ENCODE measurements around the gene C2orf15. TPM values are rescaled to one million over a fixed set of nuclear protein-coding genes. Genes with fewer than 3 reads are reported as not detected.
A peak's percentile ranks its signal among the peaks of the same experiment; 100 is the strongest.

The C2orf15 gene
- total RNA-seq, 4 donors from 2014 or later = 3.7 to 7.1 (median 5.4) TPM; not detected in 1

DNA sequence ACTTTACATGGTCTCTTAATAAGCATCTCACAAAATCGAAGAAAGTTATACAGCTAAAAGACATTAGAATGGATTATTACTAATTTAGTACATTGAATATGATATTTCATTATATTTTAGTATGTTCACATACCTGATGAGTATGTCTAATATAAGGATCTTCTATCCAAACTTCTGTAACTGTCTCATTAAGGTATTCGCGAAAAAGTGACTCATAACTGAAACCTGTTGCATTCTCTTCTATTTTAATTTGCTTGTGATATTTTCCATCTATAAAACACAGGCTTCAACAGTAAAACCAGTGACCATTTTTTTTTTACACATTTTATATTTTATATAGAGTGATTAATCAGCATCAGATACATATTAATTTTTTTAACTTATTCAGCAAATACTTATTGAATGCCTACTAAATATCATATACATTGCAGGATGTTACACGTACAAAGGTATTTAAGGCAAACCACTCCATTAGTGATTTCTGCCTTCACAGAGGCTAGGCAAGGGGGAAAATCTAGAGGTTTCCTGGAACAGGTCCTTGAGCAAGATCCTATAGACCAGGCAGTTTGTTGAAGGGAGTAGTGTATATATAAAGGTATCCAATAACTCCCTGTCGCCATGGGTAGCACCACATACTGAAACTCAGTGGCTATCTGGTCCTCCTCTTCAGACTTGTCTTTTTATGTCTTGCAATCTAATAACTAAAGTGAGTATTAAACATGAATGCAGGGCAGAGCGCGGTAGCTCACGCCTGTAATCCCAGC lies 30.1 kb downstream of the C2orf15 start:
- no peak for DNase-seq
- H3K36me3 ChIP-seq = peaks cover 0 to 63% (median 0%) of the 10 kb centered on the region in 3 donors
- H3K27me3 ChIP-seq = no peaks in the 10 kb centered on the region
- no peaks in the 10 kb centered on the region for H3K4me1 ChIP-seq
- H3K9me3 ChIP-seq = no peaks in the 10 kb centered on the region
- H3K4me3 ChIP-seq = no peak overlapping the region
- TF ChIP-seq, protein P1, sequence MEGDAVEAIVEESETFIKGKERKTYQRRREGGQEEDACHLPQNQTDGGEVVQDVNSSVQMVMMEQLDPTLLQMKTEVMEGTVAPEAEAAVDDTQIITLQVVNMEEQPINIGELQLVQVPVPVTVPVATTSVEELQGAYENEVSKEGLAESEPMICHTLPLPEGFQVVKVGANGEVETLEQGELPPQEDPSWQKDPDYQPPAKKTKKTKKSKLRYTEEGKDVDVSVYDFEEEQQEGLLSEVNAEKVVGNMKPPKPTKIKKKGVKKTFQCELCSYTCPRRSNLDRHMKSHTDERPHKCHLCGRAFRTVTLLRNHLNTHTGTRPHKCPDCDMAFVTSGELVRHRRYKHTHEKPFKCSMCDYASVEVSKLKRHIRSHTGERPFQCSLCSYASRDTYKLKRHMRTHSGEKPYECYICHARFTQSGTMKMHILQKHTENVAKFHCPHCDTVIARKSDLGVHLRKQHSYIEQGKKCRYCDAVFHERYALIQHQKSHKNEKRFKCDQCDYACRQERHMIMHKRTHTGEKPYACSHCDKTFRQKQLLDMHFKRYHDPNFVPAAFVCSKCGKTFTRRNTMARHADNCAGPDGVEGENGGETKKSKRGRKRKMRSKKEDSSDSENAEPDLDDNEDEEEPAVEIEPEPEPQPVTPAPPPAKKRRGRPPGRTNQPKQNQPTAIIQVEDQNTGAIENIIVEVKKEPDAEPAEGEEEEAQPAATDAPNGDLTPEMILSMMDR (IDR thresholded peaks at IDR 0.05) = no peak
- TF ChIP-seq POLR2A (IDR thresholded peaks at IDR 0.05) = no peak
- H3K27ac ChIP-seq = no peak overlapping the region

DNA sequence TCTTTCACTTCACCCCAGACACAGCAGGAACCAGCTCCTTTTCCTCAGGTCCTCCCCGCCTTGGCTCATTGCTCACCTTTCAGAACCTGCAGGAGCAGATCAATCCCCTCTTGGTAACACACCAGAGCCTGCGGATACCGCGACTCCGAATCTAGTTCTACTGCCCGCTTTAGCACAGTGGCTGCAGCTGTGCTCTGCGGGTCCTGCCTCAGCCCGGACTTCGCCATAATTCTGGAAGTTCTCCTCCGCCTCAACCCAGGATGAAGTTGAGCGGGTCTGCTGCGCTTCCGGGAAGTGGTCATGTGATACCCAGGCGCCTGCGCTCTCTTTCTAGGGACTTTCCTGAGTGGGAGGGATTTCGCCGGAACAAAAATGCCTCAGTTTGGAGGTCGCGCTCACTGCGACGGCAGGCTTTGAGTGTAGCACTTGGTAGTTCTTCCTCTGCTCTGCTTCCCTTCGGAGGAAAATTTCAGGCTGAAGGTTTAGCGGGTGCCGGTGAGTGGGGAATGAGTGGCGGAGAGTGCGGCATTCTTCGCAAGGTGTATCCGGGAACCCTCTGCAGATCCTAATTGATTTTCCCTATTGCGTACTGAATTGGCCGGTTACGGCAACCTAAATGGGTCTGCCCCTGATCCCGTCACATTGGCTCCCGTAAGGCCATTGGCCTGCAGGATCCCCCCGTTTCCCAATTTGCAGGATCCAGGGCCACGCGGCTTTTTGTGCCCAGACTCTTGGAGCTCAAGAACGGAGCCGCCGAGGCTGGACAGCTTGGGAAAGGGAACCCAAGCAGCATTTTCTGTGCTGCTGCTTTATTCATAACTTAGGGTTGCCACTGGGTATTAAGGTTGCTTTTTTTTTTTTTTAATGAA lies 39.5 kb downstream of the C2orf15 start, which contains the start of the genes MITD1 and MRPL30:
Gene MITD1 (minus strand): TSS at position 304 of the 869 bp plus-strand sequence. CDS start 77 bp downstream, at position 227.
Gene MRPL30 (plus strand): TSS at position 430 of the 869 bp plus-strand sequence. CDS start 5,020 bp downstream, outside the sequence.
- TF ChIP-seq, protein P1 (IDR thresholded peaks at IDR 0.05) = no peak
- peak; percentile 29 to 65 for TF ChIP-seq POLR2A (IDR thresholded peaks at IDR 0.05)
- Histone ChIP-seq H3K4me1 (peaks cover 8 to 22% (median 16%) of the 10 kb centered on the region in 4 donors), H3K36me3 (no peaks in the 10 kb centered on the region), H3K4me3 (peak within 1 kb of the TSS; percentile 63 to 93 (median 72)), H3K9me3 (no peaks in the 10 kb centered on the region), H3K27ac (peak within 1 kb of the TSS; percentile 64 to 86 (median 74)), H3K27me3 (no peaks in the 10 kb centered on the region)
- peak; percentile 90 to 96 (median 92) for DNase-seq

DNA sequence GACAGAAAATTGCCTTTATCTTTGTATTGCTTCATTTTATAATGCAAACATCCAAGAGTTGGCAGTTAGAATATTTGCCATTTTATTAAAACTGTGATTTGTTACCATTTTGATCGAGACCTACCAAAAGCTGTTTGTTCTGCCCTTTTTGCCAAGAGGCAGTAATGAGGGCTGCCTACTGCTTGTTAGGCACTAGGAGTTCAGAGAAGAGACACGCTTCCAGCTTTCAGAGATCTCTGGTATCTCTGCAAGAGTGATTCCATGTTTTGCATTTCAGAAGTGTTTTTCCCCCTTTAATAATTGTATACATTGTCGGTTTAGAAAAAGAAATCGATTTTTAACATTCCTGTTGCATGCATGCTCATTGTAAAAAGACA lies 40.1 kb downstream of the C2orf15 start:
- TF ChIP-seq, protein P1 (IDR thresholded peaks at IDR 0.05) = no peak
- no peak for TF ChIP-seq POLR2A (IDR thresholded peaks at IDR 0.05)
- H3K27ac ChIP-seq = peak overlapping the region in 3 of 4 donors; percentile 64 to 86 (median 67)

DNA sequence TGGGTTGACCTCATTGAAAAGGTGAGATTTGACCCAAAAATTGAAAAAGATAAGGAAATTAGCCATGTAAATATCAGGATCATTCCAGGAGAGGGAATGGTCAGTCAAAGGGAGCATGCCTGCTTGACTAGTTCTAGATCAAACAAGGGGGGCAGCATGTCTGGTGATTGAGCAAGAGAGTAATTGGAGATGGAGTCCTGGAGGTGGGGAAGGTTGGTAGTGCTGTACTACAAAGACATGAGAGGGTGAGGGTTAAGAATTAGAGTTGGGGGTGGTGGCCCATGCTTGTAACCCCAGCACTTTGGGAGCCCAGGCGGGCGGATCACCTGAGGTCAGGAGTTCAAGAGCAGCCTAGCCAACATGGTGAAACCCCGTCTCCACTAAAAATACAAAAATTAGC lies 41.5 kb downstream of the C2orf15 start:
- no peaks in the 10 kb centered on the region for H3K9me3 ChIP-seq
- no peak for TF ChIP-seq POLR2A (IDR thresholded peaks at IDR 0.05)
- TF ChIP-seq, protein P1 (IDR thresholded peaks at IDR 0.05) = no peak
- peaks cover 0 to 12% (median 0%) of the 10 kb centered on the region in 3 donors for H3K36me3 ChIP-seq
- no peak overlapping the region for H3K27ac ChIP-seq
- no peaks in the 10 kb centered on the region for H3K27me3 ChIP-seq
- no peak for DNase-seq
- peaks cover 8 to 22% (median 16%) of the 10 kb centered on the region in 4 donors for H3K4me1 ChIP-seq
- H3K4me3 ChIP-seq = no peak overlapping the region

More for the DNA sequence above, 40.1 kb downstream of the C2orf15 start:
- Histone ChIP-seq H3K9me3 (no peaks in the 10 kb centered on the region), H3K36me3 (no peaks in the 10 kb centered on the region), H3K27me3 (no peaks in the 10 kb centered on the region), H3K4me1 (peaks cover 8 to 22% (median 16%) of the 10 kb centered on the region in 4 donors), H3K4me3 (peak overlapping the region; percentile 63 to 93 (median 72))
- no peak for DNase-seq

DNA sequence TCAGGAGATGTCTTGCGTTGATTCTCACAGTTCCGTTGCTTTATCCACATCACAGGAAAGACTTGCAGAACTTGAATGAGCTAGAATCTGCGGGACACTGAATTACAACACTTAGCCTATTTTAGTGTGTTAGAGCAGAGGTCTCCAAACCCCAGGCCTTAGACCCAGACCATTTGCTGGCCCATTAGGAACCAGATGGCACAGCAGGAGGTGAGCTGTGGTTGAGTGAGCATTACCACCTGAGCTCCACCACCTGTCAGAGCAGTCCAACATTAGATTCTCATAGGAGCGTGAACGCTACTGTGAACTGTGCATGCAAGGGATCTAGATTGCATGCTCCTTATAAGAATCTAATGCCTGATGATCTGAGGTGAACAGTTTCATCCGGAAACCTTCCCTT lies 43.3 kb downstream of the C2orf15 start:
- peaks cover 7 to 16% (median 10%) of the 10 kb centered on the region in 4 donors for H3K4me1 ChIP-seq
- peaks cover 0 to 29% (median 0%) of the 10 kb centered on the region in 3 donors for H3K36me3 ChIP-seq
- no peak overlapping the region for H3K4me3 ChIP-seq
- no peak overlapping the region for H3K27ac ChIP-seq
- no peaks in the 10 kb centered on the region for H3K9me3 ChIP-seq
- no peak for DNase-seq
- H3K27me3 ChIP-seq = no peaks in the 10 kb centered on the region
- TF ChIP-seq, protein P1 (IDR thresholded peaks at IDR 0.05) = no peak
- no peak for TF ChIP-seq POLR2A (IDR thresholded peaks at IDR 0.05)
